Astrocyte of the spinal cord (primary cell): ENCODE results near the gene IL1RN.

ENCODE experiments used
- DNase-seq: peaks from one replicate; pipeline ENCODE4 v3.0.0; 2011; ENCODE audit warnings: low read depth, low spot score
- H3K4me3 ChIP-seq: 2 replicates; pipeline ENCODE4 v1.5.1; 2011; ENCODE audit warnings: low read depth, mild to moderate bottlenecking, low read length, moderate library complexity
- CTCF ChIP-seq: IDR thresholded peaks from 2 replicates; pipeline ENCODE4 v1.5.1; 2012; ENCODE audit warnings: low read depth, mild to moderate bottlenecking, low read length, inconsistent platforms
- in situ Hi-C: cut with HindIII; loops from 2 replicates; pipeline ENCODE4 v1.10.0; 2017; ENCODE audit warnings: low sequenced_read_pairs

IL1RN gene

GRCh38 chr2:113138428-113139322 lies 11.3 kb downstream of the IL1RN start:
- no peak overlapping the region for H3K4me3 ChIP-seq
- DNase-seq: peak; percentile 73
- TF ChIP-seq CTCF: peak; percentile 74
- in situ Hi-C loops: no loop called here

GRCh38 chr2:113141451-113141850 lies 14.1 kb downstream of the IL1RN start:
- no peak for DNase-seq
- no peak overlapping the region for H3K4me3 ChIP-seq
- in situ Hi-C loops: no loop called here
- no peak for TF ChIP-seq CTCF

DNA sequence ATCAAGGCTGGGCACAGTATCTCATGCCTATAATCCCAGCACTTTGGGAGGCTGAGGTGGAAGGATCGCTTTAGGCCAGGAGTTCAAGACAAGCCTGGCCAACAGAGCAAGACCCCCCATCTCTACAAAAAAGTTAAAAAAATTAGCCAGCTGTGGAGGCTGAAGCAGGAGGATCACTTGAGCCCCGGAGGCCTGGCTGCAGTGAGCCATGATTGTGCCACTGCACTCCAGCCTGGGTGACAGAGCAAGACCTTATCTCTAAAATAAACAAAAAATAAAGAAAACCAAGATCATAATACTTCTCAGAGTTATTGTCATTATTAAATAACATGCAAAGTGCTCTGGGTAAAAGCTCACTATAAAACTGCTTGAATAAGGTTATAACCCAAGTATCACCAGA lies 14.9 kb downstream of the IL1RN start:
- no peak for TF ChIP-seq CTCF
- H3K4me3 ChIP-seq: no peak overlapping the region
- in situ Hi-C loops: no loop called here
- no peak for DNase-seq

DNA sequence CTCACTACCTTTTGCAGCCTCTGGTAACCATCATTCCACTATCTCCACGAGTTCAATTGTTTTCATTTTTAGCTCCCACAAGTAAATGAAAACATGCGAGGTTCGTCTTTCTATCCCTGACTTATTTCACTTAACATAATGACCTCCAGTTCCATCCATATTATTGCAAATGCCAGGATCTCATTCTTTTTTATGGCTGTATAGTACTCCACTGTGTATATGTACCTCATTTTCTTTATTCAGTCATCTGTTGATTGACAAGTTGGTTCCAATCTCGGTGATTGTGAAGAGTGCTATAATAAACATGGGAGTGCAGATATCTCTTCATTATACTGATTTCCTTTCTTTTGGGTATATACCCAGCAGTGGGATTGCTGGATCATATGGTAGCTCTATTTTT lies 16.9 kb downstream of the IL1RN start:
- DNase-seq: no peak
- in situ Hi-C loops: no loop called here
- no peak overlapping the region for H3K4me3 ChIP-seq
- no peak for TF ChIP-seq CTCF

DNA sequence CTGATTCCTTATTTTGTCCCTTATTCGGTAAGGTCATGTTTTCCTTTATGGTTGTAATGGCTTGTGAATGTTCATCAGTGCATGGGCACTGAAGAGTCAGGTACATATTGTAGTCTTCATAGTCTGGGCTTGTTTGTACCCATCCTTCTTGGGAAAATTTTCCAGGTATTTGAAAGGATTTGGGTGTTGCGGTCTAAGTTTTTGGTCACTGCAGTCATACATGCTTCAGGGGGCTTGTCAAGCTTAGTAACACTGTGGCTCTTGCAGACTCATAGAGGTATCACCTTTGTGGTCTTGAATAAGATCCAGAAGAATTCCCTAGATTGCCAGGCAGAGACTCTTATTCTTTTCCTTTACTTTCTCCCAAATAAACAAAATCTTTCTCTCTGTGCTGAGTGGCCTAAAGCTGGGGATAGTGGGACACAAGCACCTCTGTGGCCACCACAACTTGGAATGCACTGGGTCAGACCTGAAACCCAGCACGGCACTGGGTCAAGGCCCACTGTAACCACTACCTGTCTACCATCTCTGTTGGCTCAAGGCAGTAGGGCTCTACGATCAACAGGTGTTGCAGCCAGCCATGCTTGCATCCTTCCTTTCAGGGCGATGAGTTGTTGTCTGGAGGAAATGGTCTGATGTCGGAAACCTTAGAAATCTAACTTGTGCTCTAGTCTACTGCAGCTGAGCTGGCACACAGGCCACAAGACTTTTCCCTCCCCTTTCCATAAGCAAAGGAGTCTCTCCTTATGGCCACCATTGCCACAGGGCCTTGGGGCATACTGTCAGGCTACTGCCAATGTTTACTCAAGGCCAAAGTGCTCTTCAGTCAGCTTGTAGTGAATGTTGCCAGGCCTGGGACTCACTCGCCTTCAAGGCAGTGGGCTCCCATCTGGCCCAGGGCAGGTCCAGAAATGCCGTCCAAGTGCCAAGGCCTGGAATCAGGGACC lies 21.5 kb downstream of the IL1RN start:
- in situ Hi-C loops: no loop called here

More for the DNA sequence above, 21.5 kb downstream of the IL1RN start:
- DNase-seq: no peak
- TF ChIP-seq CTCF: no peak
- no peak overlapping the region for H3K4me3 ChIP-seq
